ENCODE data around the gene PALLD.

PALLD gene

GRCh38 chr4:168839758-168840391 lies 343.0 kb downstream of the PALLD start:
- no peak for DNase-seq

- no peak for DNase-seq
Measured at GRCh38 chr4:168840392-168840763, 343.5 kb downstream of the PALLD start.

GRCh38 chr4:168841000-168841671 lies 344.3 kb downstream of the PALLD start:
- no peak for DNase-seq

- DNase-seq, result no peak
Measured at GRCh38 chr4:168841672-168842019, 344.8 kb downstream of the PALLD start.

GRCh38 chr4:168842186-168842585 lies 345.3 kb downstream of the PALLD start:
- no peak for DNase-seq

- no peak for DNase-seq
Measured at GRCh38 chr4:168843635-168844034, 346.8 kb downstream of the PALLD start.

- no peak for DNase-seq
Measured at GRCh38 chr4:168844353-168845049, 347.6 kb downstream of the PALLD start.

- no peak for DNase-seq
Measured at GRCh38 chr4:168845897-168846296, 349.0 kb downstream of the PALLD start.

GRCh38 chr4:168846414-168846813 lies 349.6 kb downstream of the PALLD start:
- no peak for DNase-seq

- no peak for DNase-seq
Measured at GRCh38 chr4:168847771-168848502, 351.1 kb downstream of the PALLD start.

- DNase-seq, result no peak
Measured at GRCh38 chr4:168849030-168849675, 352.3 kb downstream of the PALLD start.

- no peak for DNase-seq
Measured at GRCh38 chr4:168849997-168850396, 353.1 kb downstream of the PALLD start.

- no peak for DNase-seq
Measured at GRCh38 chr4:168852387-168852786, 355.5 kb downstream of the PALLD start.

- no peak for DNase-seq
Measured at GRCh38 chr4:168852933-168853713, 356.3 kb downstream of the PALLD start.

GRCh38 chr4:168853770-168854169 lies 356.9 kb downstream of the PALLD start:
- no peak for DNase-seq

GRCh38 chr4:168854350-168854921 lies 357.6 kb downstream of the PALLD start:
- no peak for DNase-seq

GRCh38 chr4:168856312-168856711 lies 359.5 kb downstream of the PALLD start:
- DNase-seq, result no peak

GRCh38 chr4:168857009-168857408 lies 360.2 kb downstream of the PALLD start:
- no peak for DNase-seq

- no peak for DNase-seq
Measured at GRCh38 chr4:168857546-168858314, 360.9 kb downstream of the PALLD start.

GRCh38 chr4:168859100-168859499 lies 362.2 kb downstream of the PALLD start:
- no peak for DNase-seq

All from activated gamma-delta T cell (primary cell).